Measurements from ENCODE around the gene LRCH1.

DNA sequence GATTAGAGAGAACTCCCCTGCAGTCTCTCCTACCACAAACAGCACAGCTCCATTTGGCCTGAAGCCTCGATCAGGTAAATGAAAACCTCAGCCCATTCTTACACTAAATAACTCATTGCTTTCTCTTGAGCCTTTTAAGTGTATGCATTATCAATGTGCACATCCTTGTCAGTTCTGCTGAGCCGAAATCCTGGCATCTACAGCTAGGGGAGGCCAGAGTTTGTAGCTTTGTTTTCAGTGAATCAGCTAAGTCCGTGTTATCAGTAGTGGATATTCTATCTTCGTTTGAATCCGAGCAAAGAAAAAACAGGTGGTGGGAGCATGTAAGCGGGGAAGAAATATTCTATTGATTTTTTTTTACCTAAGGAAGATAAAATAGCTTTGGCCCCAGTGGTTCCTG lies 159.6 kb downstream of the LRCH1 start:
- TF ChIP-seq CTCF (IDR thresholded peaks at IDR 0.05) (no peak), POLR2A (IDR thresholded peaks at IDR 0.05) (no peak)

Measured in lower leg skin (tissue), 3 donors.